Right lobe of liver (tissue), 4 donors: Measurements from ENCODE around the gene GSTCD.

Experiments used
- CTCF ChIP-seq, 4 donors: fragments of 200-600 bp in 3 of 4; fragments of 450-650 bp in 1 of 4; IDR thresholded peaks; one replicate each; pipeline versions ENCODE4 v1.5.1 to v1.8.0; 2016 to 2022; ENCODE audit warnings: antibody characterized with exemption in 4 of 4, mild to moderate bottlenecking in 2 of 4
- POLR2A ChIP-seq: fragments of 450-650 bp; IDR thresholded peaks from one replicate; pipeline ENCODE4 v1.6.1; 2017; ENCODE audit warnings: antibody characterized with exemption, mild to moderate bottlenecking
- donor health status: DM: no; HTN: no; CAD: no.
- donor health status: DM: no; HTN: no; CAD: no.
- donor health status: DM: no; HTN: yes; CAD: no.

GRCh38 chr4:105878668-105879067, 170.1 kb downstream of the GSTCD start:
- TF ChIP-seq CTCF (IDR thresholded peaks at IDR 0.05) (no peak), POLR2A (no peak)
